ENCODE measurements around the gene PCDHB9.

- TF ChIP-seq YY1 (IDR thresholded peaks at IDR 0.05; ENCODE audit: insufficient read depth, insufficient read length) (no peak), ZNF274 (IDR thresholded peaks at IDR 0.05; ENCODE audit: low read depth, low read length) (no peak), SUZ12 (IDR thresholded peaks at IDR 0.05; ENCODE audit: extremely low read depth, insufficient read depth, insufficient read length) (no peak)
Measured at GRCh38 chr5:141192110-141192725, 5.3 kb downstream of the PCDHB9 start, which contains the start of gene PCDHB10.

All from NT2/D1 (cell line).